GM20000 (cell line): Measurements from ENCODE around the gene TSEN2.
"Not testable (repeated sequence)": the region's sequence is repeated elsewhere in the genome, so short reads cannot be mapped to it uniquely, and the experiment has no call there.

Source experiments
- DNase-seq: peaks from one replicate; pipeline ENCODE4 v3.0.0; 2012; ENCODE audit warnings: low spot score
- CTCF ChIP-seq: IDR thresholded peaks from 2 replicates; pipeline ENCODE4 v1.5.1; 2012; ENCODE audit warnings: mild to moderate bottlenecking, control low read depth; ENCODE audit errors: extremely low read depth, missing control alignments

The TSEN2 gene

GRCh38 chr3:12463686-12464085, 20.6 kb upstream of the TSEN2 start:
- TF ChIP-seq CTCF: no peak
- DNase-seq: no peak

- no peak for TF ChIP-seq CTCF
- DNase-seq: no peak
Measured at GRCh38 chr3:12464181-12464580, 20.1 kb upstream of the TSEN2 start.

- no peak for DNase-seq
- no peak for TF ChIP-seq CTCF
Measured at GRCh38 chr3:12465151-12465835, 19.0 kb upstream of the TSEN2 start.

- no peak for DNase-seq
Measured at GRCh38 chr3:12465836-12466225, 18.4 kb upstream of the TSEN2 start.

GRCh38 chr3:12467746-12468145, 16.5 kb upstream of the TSEN2 start:
- DNase-seq: no peak
- no peak for TF ChIP-seq CTCF

More at GRCh38 chr3:12465836-12466225, 18.4 kb upstream of the TSEN2 start:
- no peak for TF ChIP-seq CTCF

- DNase-seq: no peak
- TF ChIP-seq CTCF: no peak
Measured at GRCh38 chr3:12468276-12468675, 16.0 kb upstream of the TSEN2 start.

GRCh38 chr3:12468757-12469156, 15.5 kb upstream of the TSEN2 start:
- no peak for TF ChIP-seq CTCF
- no peak for DNase-seq

GRCh38 chr3:12469222-12469621, 15.1 kb upstream of the TSEN2 start:
- not testable (repeated sequence) for DNase-seq
